NCI-H524 treated with DMSO at 0.1 percent for 48 hours (cell line): Measurements from ENCODE around the gene STOX2.
"Not testable (repeated sequence)": the region's sequence is repeated elsewhere in the genome, so short reads cannot be mapped to it uniquely, and the experiment has no call there.

ENCODE experiments used
- DNase-seq: peaks from one replicate; lab custom pipeline; 2025; lab: John Stamatoyannopoulos, UW

Gene STOX2

GRCh38 chr4:183935355-183936005 is 30.4 kb downstream of the STOX2 start:
- DNase-seq = no peak

GRCh38 chr4:183936047-183936446 is 30.9 kb downstream of the STOX2 start:
- DNase-seq = no peak

- DNase-seq = no peak
Observed at GRCh38 chr4:183936574-183937345, 31.7 kb downstream of the STOX2 start.

- DNase-seq = no peak
Observed at GRCh38 chr4:183940864-183941263, 35.8 kb downstream of the STOX2 start.

GRCh38 chr4:183941964-183942363 is 36.9 kb downstream of the STOX2 start:
- peak; percentile 25 for DNase-seq

GRCh38 chr4:183945741-183946140 is 40.6 kb downstream of the STOX2 start:
- DNase-seq = no peak

- no peak for DNase-seq
Observed at GRCh38 chr4:183950536-183950935, 45.4 kb downstream of the STOX2 start.

GRCh38 chr4:183952652-183953051 is 47.5 kb downstream of the STOX2 start:
- DNase-seq = not testable (repeated sequence)

GRCh38 chr4:183959319-183960045 is 54.4 kb downstream of the STOX2 start:
- DNase-seq = no peak

GRCh38 chr4:183960046-183960420 is 54.9 kb downstream of the STOX2 start:
- peak; percentile 58 for DNase-seq

GRCh38 chr4:183960962-183961541 is 55.9 kb downstream of the STOX2 start:
- no peak for DNase-seq

GRCh38 chr4:183961795-183962194 is 56.7 kb downstream of the STOX2 start:
- DNase-seq = no peak

- DNase-seq = no peak
Observed at GRCh38 chr4:183962419-183962818, 57.3 kb downstream of the STOX2 start.

GRCh38 chr4:183966371-183966770 is 61.3 kb downstream of the STOX2 start:
- no peak for DNase-seq

- no peak for DNase-seq
Observed at GRCh38 chr4:183967266-183967665, 62.2 kb downstream of the STOX2 start.

GRCh38 chr4:183968502-183968901 is 63.4 kb downstream of the STOX2 start:
- DNase-seq = no peak

GRCh38 chr4:183968931-183969330 is 63.8 kb downstream of the STOX2 start:
- no peak for DNase-seq

GRCh38 chr4:183969596-183969995 is 64.5 kb downstream of the STOX2 start:
- no peak for DNase-seq

- no peak for DNase-seq
Observed at GRCh38 chr4:183971929-183972490, 66.9 kb downstream of the STOX2 start.

- no peak for DNase-seq
Observed at GRCh38 chr4:183977707-183978106, 72.6 kb downstream of the STOX2 start.

GRCh38 chr4:183984566-183984965 is 79.5 kb downstream of the STOX2 start:
- DNase-seq = no peak

GRCh38 chr4:183985786-183986185 is 80.7 kb downstream of the STOX2 start:
- DNase-seq = no peak
